H1 (cell line): Measurements from ENCODE around the gene RRP9.

Source experiments
- CHD1 ChIP-seq: IDR thresholded peaks from 2 replicates; pipeline ENCODE4 v1.6.1; 2012; ENCODE audit warnings: low read depth, low read length, improper control_type of control experiment
- GABPA ChIP-seq: IDR thresholded peaks from 2 replicates; pipeline ENCODE4 v1.6.1; 2011; ENCODE audit warnings: mild to moderate bottlenecking, low read length, moderate library complexity, borderline replicate concordance; ENCODE audit not compliant: insufficient read depth
- KDM1A ChIP-seq: fragments of 200-600, 300-600 bp; sonication (generic); IDR thresholded peaks from 2 replicates; pipeline ENCODE4 v1.7.1; 2016; ENCODE audit warnings: mild to moderate bottlenecking, low read length, borderline replicate concordance
- POLR2AphosphoS5 ChIP-seq: IDR thresholded peaks from 2 replicates; pipeline ENCODE4 v1.6.1; 2011; ENCODE audit warnings: low read depth, low read length
- TEAD4 ChIP-seq: IDR thresholded peaks from 2 replicates; pipeline ENCODE4 v1.6.1; 2012; ENCODE audit warnings: low read depth, low read length, inconsistent platforms, mixed read lengths
- YY1 ChIP-seq: IDR thresholded peaks from 2 replicates; pipeline ENCODE4 v1.6.1; 2011; ENCODE audit warnings: low read depth, mild to moderate bottlenecking, low read length
- TF ChIP-seq, protein P1 (sequence below), 3 experiments: IDR thresholded peaks; 1 replicate in 2 of 3; 2 replicates in 1 of 3; pipeline versions ENCODE4 v1.5.1 to v1.6.1; 2011; ENCODE audit warnings: low read length in 3 of 3, mild to moderate bottlenecking in 3 of 3, inconsistent platforms in 2 of 3, low read depth in 1 of 3, moderate library complexity in 1 of 3; ENCODE audit not compliant: insufficient read depth in 1 of 3; ENCODE audit errors: control extremely low read depth in 1 of 3

DNA sequence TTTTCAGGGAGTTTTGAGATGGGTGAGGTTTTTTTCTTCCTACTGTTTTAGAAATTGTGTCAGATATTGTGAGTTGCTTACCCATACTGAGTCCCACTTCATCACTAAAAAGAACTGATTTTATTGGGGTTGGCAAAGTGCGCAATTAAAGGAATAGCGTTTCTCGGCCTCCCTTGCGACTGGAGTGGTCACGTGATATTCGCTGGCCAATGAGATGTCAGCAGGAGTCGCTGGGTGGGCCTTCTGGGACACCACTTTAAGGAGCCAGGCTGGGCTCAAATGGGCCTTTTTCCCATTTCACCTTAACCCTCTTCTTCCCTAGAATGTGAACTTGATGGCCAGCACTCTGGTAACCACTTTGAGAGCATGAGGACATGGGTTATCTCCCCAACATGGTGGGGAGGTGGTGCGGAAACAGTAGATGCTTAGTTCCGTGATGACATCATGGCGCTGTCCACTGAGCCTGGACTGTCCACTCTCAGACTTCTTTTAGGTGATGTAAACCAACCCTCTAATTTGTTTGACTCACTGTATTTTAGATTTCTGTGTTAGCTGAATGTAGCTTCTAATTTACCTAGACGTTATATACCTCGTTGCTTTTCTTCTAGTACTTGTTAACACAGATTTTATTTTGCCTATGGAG is 53.1 kb downstream of the RRP9 start:
- TF ChIP-seq POLR2AphosphoS5: no peak
- TF ChIP-seq KDM1A: no peak
- TF ChIP-seq CHD1: no peak
- no peak for TF ChIP-seq TEAD4
- TF ChIP-seq GABPA: no peak
- no peak for TF ChIP-seq YY1
- TF ChIP-seq, protein P1, sequence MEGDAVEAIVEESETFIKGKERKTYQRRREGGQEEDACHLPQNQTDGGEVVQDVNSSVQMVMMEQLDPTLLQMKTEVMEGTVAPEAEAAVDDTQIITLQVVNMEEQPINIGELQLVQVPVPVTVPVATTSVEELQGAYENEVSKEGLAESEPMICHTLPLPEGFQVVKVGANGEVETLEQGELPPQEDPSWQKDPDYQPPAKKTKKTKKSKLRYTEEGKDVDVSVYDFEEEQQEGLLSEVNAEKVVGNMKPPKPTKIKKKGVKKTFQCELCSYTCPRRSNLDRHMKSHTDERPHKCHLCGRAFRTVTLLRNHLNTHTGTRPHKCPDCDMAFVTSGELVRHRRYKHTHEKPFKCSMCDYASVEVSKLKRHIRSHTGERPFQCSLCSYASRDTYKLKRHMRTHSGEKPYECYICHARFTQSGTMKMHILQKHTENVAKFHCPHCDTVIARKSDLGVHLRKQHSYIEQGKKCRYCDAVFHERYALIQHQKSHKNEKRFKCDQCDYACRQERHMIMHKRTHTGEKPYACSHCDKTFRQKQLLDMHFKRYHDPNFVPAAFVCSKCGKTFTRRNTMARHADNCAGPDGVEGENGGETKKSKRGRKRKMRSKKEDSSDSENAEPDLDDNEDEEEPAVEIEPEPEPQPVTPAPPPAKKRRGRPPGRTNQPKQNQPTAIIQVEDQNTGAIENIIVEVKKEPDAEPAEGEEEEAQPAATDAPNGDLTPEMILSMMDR (IDR thresholded peaks at IDR 0.05; ENCODE audit: control extremely low read depth in 1 of 3, insufficient read depth in 1 of 3, low read depth in 1 of 3, low read length in 3 of 3): no peak
